Kidney (tissue), 14 donors: ENCODE results near the gene PABPN1. TPM values are rescaled to one million over a fixed set of nuclear protein-coding genes. Genes with fewer than 3 reads are reported as not detected.
A peak's percentile ranks its signal among the peaks of the same experiment; 100 is the strongest.

Experiments used
- DNase-seq, 5 donors: peaks; one replicate each; pipeline ENCODE4 v3.0.0-alpha.2; 2013 to 2020
- FAIRE-seq: peaks from 2 replicates; lab custom pipeline; 2012; peaks lifted over from hg19 to GRCh38; lab: Jason Lieb, UNC
- H3K27ac ChIP-seq, 2 donors: one replicate each; pipeline ENCODE4 v1.7.0; 2013; ENCODE audit warnings: low read depth in 2 of 2, low read length in 2 of 2, inconsistent platforms in 1 of 2
- H3K27me3 ChIP-seq: one replicate; pipeline ENCODE4 v1.7.1; 2013; ENCODE audit warnings: low read length, inconsistent platforms; ENCODE audit not compliant: control insufficient read depth, insufficient read depth
- H3K36me3 ChIP-seq, 3 donors: one replicate each; pipeline versions ENCODE4 v1.7.0 to v1.7.1; 2013; ENCODE audit warnings: low read length in 3 of 3, control low read depth in 1 of 3, inconsistent platforms in 1 of 3; ENCODE audit not compliant: insufficient read depth in 3 of 3, control insufficient read depth in 2 of 3
- H3K4me1 ChIP-seq, 3 donors: one replicate each; pipeline versions ENCODE4 v1.7.0 to v1.7.1; 2013; ENCODE audit warnings: low read length in 3 of 3, inconsistent platforms in 1 of 3, low read depth in 1 of 3; ENCODE audit not compliant: control insufficient read depth in 2 of 3, insufficient read depth in 2 of 3
- H3K4me3 ChIP-seq, 3 donors: one replicate each; pipeline versions ENCODE4 v1.7.0 to v1.8.1; 2013; ENCODE audit warnings: low read length in 3 of 3, control low read depth in 1 of 3, inconsistent platforms in 1 of 3
- H3K9ac ChIP-seq, 3 donors: one replicate each; pipeline versions ENCODE4 v1.7.0 to v1.7.1; 2013; ENCODE audit warnings: low read length in 3 of 3, control low read depth in 1 of 3, inconsistent platforms in 1 of 3
- H3K9me3 ChIP-seq, 3 donors: one replicate each; pipeline versions ENCODE4 v1.7.0 to v1.7.1; 2013; ENCODE audit warnings: low read length in 3 of 3, control low read depth in 1 of 3, inconsistent platforms in 1 of 3; ENCODE audit not compliant: control insufficient read depth in 2 of 3, insufficient read depth in 1 of 3
- intact Hi-C: fragments of 100-400 bp; cut with DNase I; formaldehyde crosslinking; loops from one replicate; pipeline ENCODE4 v1.11.1; 2022
- polyA plus RNA-seq: library from polyadenylated mRNA; stranded (reverse); fragments of 350-450 nt; fragmentation: Illumina TruSeq; extraction: RNeasy Lipid Tissue Mini Kit (QIAGEN cat#74804); gene quantifications from one replicate; pipeline ENCODE4 v1.2.3, GENCODE V29; 2014; ENCODE audit warnings: low read depth, low replicate concordance; ENCODE audit not compliant: insufficient read depth
- total RNA-seq: library from RNA; stranded (reverse); fragmentation: NEBNext Ultra II Directional; extraction: Animal tissue kit (Norgen Biotek cat#: 25700); gene quantifications from one replicate; pipeline ENCODE4 v1.2.1, GENCODE V29; 2021
- TF ChIP-seq, protein P1 (sequence below): IDR thresholded peaks from 3 replicates; pipeline ENCODE4 v1.5.1; 2012; ENCODE audit warnings: mild to moderate bottlenecking, moderate library complexity, borderline replicate concordance; ENCODE audit not compliant: insufficient read depth; ENCODE audit errors: extremely low read depth
- donor health status: control.
- donor health status: control.
- donor health status: control.
- donor health status: control.
- donor health status: control.
- donor health status: DM: yes; HTN: yes; CAD: no.
- donor health status: Normal renal cell carcinoma (clear cell type).

Gene PABPN1
- total and polyA plus RNA-seq, 2 donors from 2014 or later = 140 to 145 TPM

- no peak for FAIRE-seq
- Histone ChIP-seq H3K4me1 (peaks cover 3 to 23% (median 18%) of the 10 kb centered on the region in 3 donors), H3K27me3 (no peaks in the 10 kb centered on the region)
Measured at GRCh38 chr14:23302290-23303225, 18.7 kb upstream of the PABPN1 start, which contains the start of gene PPP1R3E. TSS of gene PPP1R3E (minus strand) at chr14:23302859. CDS start at chr14:23302576, 283 bp downstream.

GRCh38 chr14:23306412-23307145, 14.7 kb upstream of the PABPN1 start, which contains the start of gene BCL2L2:
TSS of gene BCL2L2 (plus strand) at chr14:23306833. CDS start at chr14:23307768, 935 bp downstream.
- intact Hi-C loops = no loop called here

More at GRCh38 chr14:23302290-23303225, 18.7 kb upstream of the PABPN1 start, which contains the start of gene PPP1R3E:
- DNase-seq = peak; percentile 75 to 94 (median 85)
- Histone ChIP-seq H3K4me3 (peak within 1 kb of the TSS; percentile 75 to 91 (median 84)), H3K9ac (peak within 1 kb of the TSS; percentile 72 to 77 (median 77)), H3K36me3 (peaks cover 0 to 3% (median 0%) of the 10 kb centered on the region in 3 donors), H3K9me3 (no peaks in the 10 kb centered on the region), H3K27ac (peak within 1 kb of the TSS; percentile 92 to 96)
- intact Hi-C loops = no loop called here
- TF ChIP-seq, protein P1, sequence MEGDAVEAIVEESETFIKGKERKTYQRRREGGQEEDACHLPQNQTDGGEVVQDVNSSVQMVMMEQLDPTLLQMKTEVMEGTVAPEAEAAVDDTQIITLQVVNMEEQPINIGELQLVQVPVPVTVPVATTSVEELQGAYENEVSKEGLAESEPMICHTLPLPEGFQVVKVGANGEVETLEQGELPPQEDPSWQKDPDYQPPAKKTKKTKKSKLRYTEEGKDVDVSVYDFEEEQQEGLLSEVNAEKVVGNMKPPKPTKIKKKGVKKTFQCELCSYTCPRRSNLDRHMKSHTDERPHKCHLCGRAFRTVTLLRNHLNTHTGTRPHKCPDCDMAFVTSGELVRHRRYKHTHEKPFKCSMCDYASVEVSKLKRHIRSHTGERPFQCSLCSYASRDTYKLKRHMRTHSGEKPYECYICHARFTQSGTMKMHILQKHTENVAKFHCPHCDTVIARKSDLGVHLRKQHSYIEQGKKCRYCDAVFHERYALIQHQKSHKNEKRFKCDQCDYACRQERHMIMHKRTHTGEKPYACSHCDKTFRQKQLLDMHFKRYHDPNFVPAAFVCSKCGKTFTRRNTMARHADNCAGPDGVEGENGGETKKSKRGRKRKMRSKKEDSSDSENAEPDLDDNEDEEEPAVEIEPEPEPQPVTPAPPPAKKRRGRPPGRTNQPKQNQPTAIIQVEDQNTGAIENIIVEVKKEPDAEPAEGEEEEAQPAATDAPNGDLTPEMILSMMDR = no peak

DNA sequence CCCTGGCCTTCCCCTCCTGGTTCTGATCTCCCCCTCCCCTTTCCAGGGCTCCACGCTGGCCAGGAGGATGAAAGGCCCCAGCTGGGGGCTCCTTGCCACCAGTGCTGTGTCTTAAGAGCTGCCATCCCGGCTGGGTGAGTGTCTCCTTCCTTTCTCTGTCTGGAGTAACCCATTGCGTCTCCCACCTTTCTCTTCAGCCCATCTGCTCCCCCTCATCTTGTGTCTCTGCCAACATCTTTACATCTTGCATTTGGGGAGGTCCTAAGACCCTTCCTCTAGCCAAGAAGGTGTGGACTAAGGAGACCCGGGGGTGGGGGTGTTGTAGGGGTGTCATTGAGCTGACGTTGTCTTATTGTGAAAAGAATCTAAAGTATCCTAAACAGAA, 14.1 kb upstream of the PABPN1 start:
- Histone ChIP-seq H3K27ac (peak overlapping the region; percentile 88 to 91), H3K9ac (peak overlapping the region; percentile 79 to 98 (median 91)), H3K27me3 (no peaks in the 10 kb centered on the region), H3K36me3 (peaks cover 2 to 32% (median 16%) of the 10 kb centered on the region in 3 donors), H3K4me3 (peak overlapping the region; percentile 81 to 89 (median 87)), H3K4me1 (peaks cover 0 to 28% (median 20%) of the 10 kb centered on the region in 3 donors), H3K9me3 (no peaks in the 10 kb centered on the region)
- DNase-seq (no peak), FAIRE-seq (no peak)
- TF ChIP-seq, protein P1 = no peak
- intact Hi-C loops = no loop called here

More at GRCh38 chr14:23306412-23307145, 14.7 kb upstream of the PABPN1 start, which contains the start of gene BCL2L2:
- TF ChIP-seq, protein P1 = peak; percentile 4
- Histone ChIP-seq H3K36me3 (peaks cover 2 to 32% (median 14%) of the 10 kb centered on the region in 3 donors), H3K27ac (peak within 1 kb of the TSS; percentile 88 to 91), H3K9me3 (no peaks in the 10 kb centered on the region), H3K27me3 (no peaks in the 10 kb centered on the region), H3K4me3 (peak within 1 kb of the TSS; percentile 81 to 89 (median 87)), H3K9ac (peak within 1 kb of the TSS; percentile 79 to 98 (median 91)), H3K4me1 (peaks cover 0 to 28% (median 20%) of the 10 kb centered on the region in 3 donors)
- FAIRE-seq = no peak
- peak; percentile 96 to 97 (median 97) for DNase-seq
